ENCODE measurements around the gene ROR1. TPM values are rescaled to one million over a fixed set of nuclear protein-coding genes. Genes with fewer than 3 reads are reported as not detected.

Gene ROR1
- total and polyA plus RNA-seq, 2 experiments from 2014 or later, result 27.6 to 47.8 TPM

DNA sequence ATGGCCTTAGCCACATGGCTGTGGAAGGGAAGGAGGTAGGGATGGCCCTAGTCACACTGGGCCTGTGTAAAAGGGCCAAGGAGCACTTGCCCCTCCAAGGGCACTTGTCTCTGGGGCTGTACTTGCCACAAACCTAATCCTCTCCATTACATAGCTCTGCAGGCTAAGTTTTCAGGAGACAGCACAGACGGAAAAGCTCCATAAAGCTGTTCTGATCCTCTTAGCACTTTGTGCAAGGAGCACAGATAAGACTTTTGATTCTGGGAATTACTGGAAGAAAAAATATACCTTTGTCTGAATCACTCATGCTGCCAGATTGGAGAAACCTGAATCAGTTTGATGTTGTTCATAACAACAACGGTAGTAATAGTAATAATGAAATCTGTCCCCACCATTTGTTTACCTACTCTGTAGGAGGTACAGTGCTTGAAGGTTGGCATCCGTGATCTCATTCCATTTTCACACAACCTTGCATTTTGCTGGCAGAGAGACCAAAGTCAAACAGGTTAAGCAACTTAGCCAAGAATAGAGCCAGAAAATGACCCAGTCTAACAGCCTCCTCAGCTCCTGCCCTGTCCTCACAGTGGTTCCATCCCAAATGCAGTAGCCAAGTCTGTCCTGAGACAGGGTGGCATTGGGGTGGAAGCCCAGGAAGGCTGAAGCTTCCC, 207.1 kb downstream of the ROR1 start:
- DNase-seq (ENCODE audit: low read depth in 1 of 2, low spot score in 1 of 2), result no peak

DNA sequence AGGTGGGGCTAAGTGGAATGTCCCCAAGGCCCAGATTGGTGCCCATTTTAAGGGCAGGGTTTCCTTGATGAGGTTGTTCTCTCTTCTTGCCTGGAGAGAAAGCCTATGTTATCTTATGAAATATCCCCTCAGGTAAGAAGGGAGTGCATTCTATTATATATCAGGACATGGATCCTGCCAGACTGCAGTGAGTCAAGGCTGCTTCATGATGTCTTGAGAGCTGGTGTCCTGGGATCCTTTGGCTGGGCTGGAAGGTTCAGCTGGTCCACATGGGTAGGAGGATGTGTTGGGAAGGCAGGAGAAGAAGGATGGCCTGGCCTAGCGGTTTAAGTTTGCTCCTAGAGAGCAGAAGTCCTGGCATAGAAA, 207.6 kb downstream of the ROR1 start:
- H3K36me3 ChIP-seq, result no peaks in the 10 kb centered on the region
- DNase-seq (ENCODE audit: low read depth in 1 of 2, low spot score in 1 of 2), result no peak
- TF ChIP-seq, protein P1, sequence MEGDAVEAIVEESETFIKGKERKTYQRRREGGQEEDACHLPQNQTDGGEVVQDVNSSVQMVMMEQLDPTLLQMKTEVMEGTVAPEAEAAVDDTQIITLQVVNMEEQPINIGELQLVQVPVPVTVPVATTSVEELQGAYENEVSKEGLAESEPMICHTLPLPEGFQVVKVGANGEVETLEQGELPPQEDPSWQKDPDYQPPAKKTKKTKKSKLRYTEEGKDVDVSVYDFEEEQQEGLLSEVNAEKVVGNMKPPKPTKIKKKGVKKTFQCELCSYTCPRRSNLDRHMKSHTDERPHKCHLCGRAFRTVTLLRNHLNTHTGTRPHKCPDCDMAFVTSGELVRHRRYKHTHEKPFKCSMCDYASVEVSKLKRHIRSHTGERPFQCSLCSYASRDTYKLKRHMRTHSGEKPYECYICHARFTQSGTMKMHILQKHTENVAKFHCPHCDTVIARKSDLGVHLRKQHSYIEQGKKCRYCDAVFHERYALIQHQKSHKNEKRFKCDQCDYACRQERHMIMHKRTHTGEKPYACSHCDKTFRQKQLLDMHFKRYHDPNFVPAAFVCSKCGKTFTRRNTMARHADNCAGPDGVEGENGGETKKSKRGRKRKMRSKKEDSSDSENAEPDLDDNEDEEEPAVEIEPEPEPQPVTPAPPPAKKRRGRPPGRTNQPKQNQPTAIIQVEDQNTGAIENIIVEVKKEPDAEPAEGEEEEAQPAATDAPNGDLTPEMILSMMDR (IDR thresholded peaks at IDR 0.05; ENCODE audit: low read depth, low read length), result no peak

More for the DNA sequence above, 207.1 kb downstream of the ROR1 start:
- TF ChIP-seq, protein P1 (IDR thresholded peaks at IDR 0.05; ENCODE audit: low read depth, low read length), result no peak
- H3K9me3 ChIP-seq (ENCODE audit: low read depth), result no peaks in the 10 kb centered on the region
- no peak overlapping the region for H3K27ac ChIP-seq
- no peaks in the 10 kb centered on the region for H3K36me3 ChIP-seq
- H3K4me3 ChIP-seq, result no peak overlapping the region
- H3K27me3 ChIP-seq, result no peaks in the 10 kb centered on the region
- peaks cover 15% of the 10 kb centered on the region for H3K4me1 ChIP-seq (ENCODE audit: low read depth)

DNA sequence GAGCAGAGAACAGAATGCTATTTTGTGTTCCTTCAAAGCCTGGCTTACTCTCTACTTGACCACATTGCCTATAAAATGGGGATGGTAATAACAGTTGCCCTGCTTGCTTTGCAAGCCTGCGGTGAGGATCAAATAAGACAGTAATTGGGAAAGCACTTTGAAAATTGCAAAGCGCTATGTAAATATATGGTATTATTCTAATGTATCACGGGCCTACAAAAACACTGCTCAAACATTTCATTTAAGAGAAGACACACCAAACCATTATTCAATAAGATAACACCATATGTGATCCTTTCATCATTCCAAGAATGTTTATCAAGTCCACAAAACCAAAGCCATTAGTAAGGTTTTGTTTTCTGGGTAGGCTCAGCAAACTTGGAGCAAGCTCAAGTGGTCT, 208.4 kb downstream of the ROR1 start:
- no peak for DNase-seq (ENCODE audit: low read depth in 1 of 2, low spot score in 1 of 2)
- TF ChIP-seq, protein P1 (IDR thresholded peaks at IDR 0.05; ENCODE audit: low read depth, low read length), result no peak
- Histone ChIP-seq H3K36me3 (no peaks in the 10 kb centered on the region), H3K9me3 (ENCODE audit: low read depth) (no peaks in the 10 kb centered on the region), H3K4me3 (no peak overlapping the region), H3K27me3 (no peaks in the 10 kb centered on the region), H3K27ac (no peak overlapping the region), H3K4me1 (ENCODE audit: low read depth) (peaks cover 15% of the 10 kb centered on the region)

More for the DNA sequence above, 207.6 kb downstream of the ROR1 start:
- Histone ChIP-seq H3K9me3 (ENCODE audit: low read depth) (no peaks in the 10 kb centered on the region), H3K4me1 (ENCODE audit: low read depth) (peaks cover 15% of the 10 kb centered on the region), H3K27me3 (no peaks in the 10 kb centered on the region), H3K4me3 (no peak overlapping the region), H3K27ac (no peak overlapping the region)

DNA sequence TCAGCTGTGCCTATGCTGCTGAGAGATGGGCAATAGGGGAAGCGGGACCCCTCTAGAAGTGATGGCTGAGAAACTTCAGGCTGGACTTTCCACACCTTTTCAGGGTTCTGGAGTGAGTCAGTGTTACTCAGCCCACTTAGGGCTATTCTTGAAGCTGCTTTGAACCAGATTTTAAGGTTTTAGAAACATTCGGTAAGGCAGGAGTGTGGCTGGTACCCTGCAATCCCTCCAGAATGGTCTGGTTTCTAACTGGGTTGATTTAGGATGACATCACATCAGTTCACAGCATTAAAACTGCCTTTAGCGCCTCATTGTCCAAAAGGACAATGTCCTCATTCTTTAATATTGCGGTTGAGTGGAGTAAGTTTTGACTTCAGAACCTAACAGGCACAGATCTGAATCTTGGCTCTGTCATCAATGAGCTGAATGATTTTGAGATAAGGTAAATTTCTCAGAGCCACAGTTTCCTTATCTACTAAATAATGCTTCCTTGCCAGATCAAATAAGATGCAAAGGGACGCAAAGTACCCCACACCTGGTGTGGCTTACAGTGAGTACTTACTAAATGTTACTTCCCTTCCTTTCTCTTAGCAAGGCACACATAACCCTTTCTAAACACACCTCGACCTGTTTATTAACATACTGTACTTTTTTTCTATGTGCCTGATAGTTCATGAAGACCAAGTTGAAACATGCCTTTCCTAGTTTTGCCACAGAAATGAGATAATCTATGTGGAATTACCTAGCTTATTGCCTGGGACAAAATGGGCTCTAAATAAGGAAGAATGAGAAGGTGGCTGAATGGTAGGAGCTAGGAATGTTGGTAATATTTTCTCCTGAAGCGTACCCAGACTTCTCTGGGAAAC, 209.8 kb downstream of the ROR1 start:
- H3K27me3 ChIP-seq, result no peaks in the 10 kb centered on the region
- H3K27ac ChIP-seq, result no peak overlapping the region
- peak in 1 of 2 donors; percentile 4 for DNase-seq (ENCODE audit: low read depth in 1 of 2, low spot score in 1 of 2)

DNA sequence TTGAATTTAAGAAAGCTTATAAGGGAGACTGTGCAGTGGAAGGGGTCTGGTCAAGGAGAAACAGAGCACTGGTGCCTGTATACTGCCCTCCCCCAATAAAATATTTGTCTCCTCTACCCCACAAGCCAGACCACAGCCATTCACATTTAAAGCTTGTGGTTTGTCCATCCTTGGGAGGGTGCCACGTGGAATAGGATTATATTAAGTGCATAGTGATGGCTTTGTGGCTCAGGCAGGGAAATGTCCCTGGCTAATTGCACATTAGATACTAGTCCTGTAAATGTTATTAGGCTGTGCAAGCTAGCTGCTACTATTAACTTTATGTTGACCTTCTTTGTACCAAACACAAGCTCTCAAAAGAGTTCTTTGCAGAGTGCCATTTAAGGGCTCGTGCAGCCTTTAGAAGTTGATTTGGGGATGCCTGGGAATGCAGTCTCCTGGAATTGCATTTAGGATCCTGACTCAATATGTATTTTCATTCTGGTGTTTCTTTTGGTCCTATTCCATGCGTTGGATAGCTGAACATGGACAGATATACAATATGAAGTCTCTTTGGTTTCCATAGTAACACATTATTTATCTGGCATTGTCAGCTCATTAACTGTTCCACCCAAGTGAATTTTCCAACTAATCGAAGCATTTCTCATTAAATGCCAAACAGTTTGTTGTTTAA, 210.6 kb downstream of the ROR1 start:
- TF ChIP-seq, protein P1 (IDR thresholded peaks at IDR 0.05; ENCODE audit: low read depth, low read length), result no peak
- no peaks in the 10 kb centered on the region for H3K36me3 ChIP-seq

More for the DNA sequence above, 209.8 kb downstream of the ROR1 start:
- H3K4me3 ChIP-seq, result no peak overlapping the region
- H3K9me3 ChIP-seq (ENCODE audit: low read depth), result no peaks in the 10 kb centered on the region
- no peaks in the 10 kb centered on the region for H3K36me3 ChIP-seq
- TF ChIP-seq, protein P1 (IDR thresholded peaks at IDR 0.05; ENCODE audit: low read depth, low read length), result no peak
- H3K4me1 ChIP-seq (ENCODE audit: low read depth), result peaks cover 22% of the 10 kb centered on the region

More for the DNA sequence above, 210.6 kb downstream of the ROR1 start:
- Histone ChIP-seq H3K27ac (no peak overlapping the region), H3K4me3 (no peak overlapping the region), H3K9me3 (ENCODE audit: low read depth) (no peaks in the 10 kb centered on the region), H3K27me3 (no peaks in the 10 kb centered on the region), H3K4me1 (ENCODE audit: low read depth) (peaks cover 22% of the 10 kb centered on the region)
- peak in 1 of 2 donors; percentile 50 for DNase-seq (ENCODE audit: low read depth in 1 of 2, low spot score in 1 of 2)
